HG02973 (cell line): ENCODE measurements around the gene TCTN2.
A peak's percentile ranks its signal among the peaks of the same experiment; 100 is the strongest.

ENCODE experiments used
- ATAC-seq: cut with Tn5 transposase; IDR thresholded peaks from one replicate; pipeline ENCODE4 v1.9.1; 2021; ENCODE audit warnings: moderate library complexity; ENCODE audit not compliant: unreplicated experiment

Gene TCTN2

GRCh38 chr12:123670882-123671728 lies at the start of gene TCTN2:
TSS of gene TCTN2 (plus strand) at chr12:123671113. CDS start at chr12:123671241, 128 bp downstream.
- ATAC-seq: peak; percentile 96

GRCh38 chr12:123621619-123622530 lies 49.0 kb upstream of the TCTN2 start:
- no peak for ATAC-seq

- ATAC-seq: peak; percentile 91
Measured at GRCh38 chr12:123633379-123634141, 37.4 kb upstream of the TCTN2 start, which contains the start of the genes EIF2B1 and GTF2H3. TSS of gene EIF2B1 (minus strand) at chr12:123633686. CDS start at chr12:123633557, 129 bp downstream. TSS of gene GTF2H3 (plus strand) at chr12:123633829. CDS start at chr12:123633860, 31 bp downstream.

GRCh38 chr12:123634142-123634561 lies 36.8 kb upstream of the TCTN2 start:
- ATAC-seq: no peak

GRCh38 chr12:123643911-123644310 lies 27.0 kb upstream of the TCTN2 start:
- ATAC-seq: no peak

GRCh38 chr12:123645380-123645779 lies 25.5 kb upstream of the TCTN2 start:
- ATAC-seq: no peak

GRCh38 chr12:123645878-123646277 lies 25.0 kb upstream of the TCTN2 start:
- no peak for ATAC-seq

GRCh38 chr12:123648401-123648800 lies 22.5 kb upstream of the TCTN2 start:
- ATAC-seq: no peak

- ATAC-seq: no peak
Measured at GRCh38 chr12:123654129-123654701, 16.7 kb upstream of the TCTN2 start.

GRCh38 chr12:123655420-123655819 lies 15.5 kb upstream of the TCTN2 start:
- peak; percentile 76 for ATAC-seq

- ATAC-seq: no peak
Measured at GRCh38 chr12:123656392-123656791, 14.5 kb upstream of the TCTN2 start.

- ATAC-seq: no peak
Measured at GRCh38 chr12:123657211-123657610, 13.7 kb upstream of the TCTN2 start.

GRCh38 chr12:123659996-123660727 lies 10.8 kb upstream of the TCTN2 start:
- no peak for ATAC-seq

GRCh38 chr12:123667771-123668170 lies 3.1 kb upstream of the TCTN2 start:
- ATAC-seq: no peak

- no peak for ATAC-seq
Measured at GRCh38 chr12:123671876-123672275, 963 bp downstream of the TCTN2 start.

- no peak for ATAC-seq
Measured at GRCh38 chr12:123675436-123675835, 4.5 kb downstream of the TCTN2 start.

- no peak for ATAC-seq
Measured at GRCh38 chr12:123676616-123677320, 5.9 kb downstream of the TCTN2 start.

GRCh38 chr12:123678981-123679380 lies 8.1 kb downstream of the TCTN2 start:
- ATAC-seq: no peak

- ATAC-seq: peak; percentile 59
Measured at GRCh38 chr12:123681605-123682004, 10.7 kb downstream of the TCTN2 start.
